HFF-Myc (cell line): ENCODE data around the gene TDRKH.

Experiments used
- DNase-seq: peaks from one replicate; pipeline ENCODE4 v3.0.0-alpha.2; 2011; ENCODE audit warnings: low read depth; ENCODE audit errors: extremely low read depth
- H3K4me3 ChIP-seq: replicated peaks from 2 replicates; pipeline ENCODE4 v1.5.1; 2011; ENCODE audit warnings: low read depth, mild to moderate bottlenecking, control low read depth, low read length
- TF ChIP-seq, protein P1 (sequence below): IDR thresholded peaks from 2 replicates; pipeline ENCODE4 v1.5.1; 2012; ENCODE audit warnings: mild to moderate bottlenecking, low read depth, low read length, control low read depth; ENCODE audit errors: missing control alignments

Gene TDRKH

DNA sequence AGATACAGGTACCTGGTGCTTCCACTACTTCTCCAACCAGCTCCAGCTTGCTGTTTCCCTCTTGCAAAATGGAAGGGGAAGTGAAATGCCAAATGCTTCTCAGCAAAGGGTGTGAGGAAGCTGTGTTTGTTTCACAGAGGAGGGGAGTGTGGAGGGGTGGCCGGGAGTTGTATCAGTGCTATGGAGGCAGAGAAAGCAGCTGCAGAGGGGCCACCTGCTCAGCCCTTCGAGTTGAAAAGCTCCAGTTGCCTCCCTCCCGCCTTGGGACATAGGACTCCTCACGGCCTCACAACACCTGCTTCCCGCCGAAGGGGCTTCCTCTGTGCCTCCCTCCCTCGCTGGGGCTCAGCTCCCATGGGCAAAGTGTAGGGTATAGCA, 27.0 kb upstream of the TDRKH start:
- H3K4me3 ChIP-seq, result no peak overlapping the region
- no peak for DNase-seq
- TF ChIP-seq, protein P1, sequence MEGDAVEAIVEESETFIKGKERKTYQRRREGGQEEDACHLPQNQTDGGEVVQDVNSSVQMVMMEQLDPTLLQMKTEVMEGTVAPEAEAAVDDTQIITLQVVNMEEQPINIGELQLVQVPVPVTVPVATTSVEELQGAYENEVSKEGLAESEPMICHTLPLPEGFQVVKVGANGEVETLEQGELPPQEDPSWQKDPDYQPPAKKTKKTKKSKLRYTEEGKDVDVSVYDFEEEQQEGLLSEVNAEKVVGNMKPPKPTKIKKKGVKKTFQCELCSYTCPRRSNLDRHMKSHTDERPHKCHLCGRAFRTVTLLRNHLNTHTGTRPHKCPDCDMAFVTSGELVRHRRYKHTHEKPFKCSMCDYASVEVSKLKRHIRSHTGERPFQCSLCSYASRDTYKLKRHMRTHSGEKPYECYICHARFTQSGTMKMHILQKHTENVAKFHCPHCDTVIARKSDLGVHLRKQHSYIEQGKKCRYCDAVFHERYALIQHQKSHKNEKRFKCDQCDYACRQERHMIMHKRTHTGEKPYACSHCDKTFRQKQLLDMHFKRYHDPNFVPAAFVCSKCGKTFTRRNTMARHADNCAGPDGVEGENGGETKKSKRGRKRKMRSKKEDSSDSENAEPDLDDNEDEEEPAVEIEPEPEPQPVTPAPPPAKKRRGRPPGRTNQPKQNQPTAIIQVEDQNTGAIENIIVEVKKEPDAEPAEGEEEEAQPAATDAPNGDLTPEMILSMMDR, result no peak

DNA sequence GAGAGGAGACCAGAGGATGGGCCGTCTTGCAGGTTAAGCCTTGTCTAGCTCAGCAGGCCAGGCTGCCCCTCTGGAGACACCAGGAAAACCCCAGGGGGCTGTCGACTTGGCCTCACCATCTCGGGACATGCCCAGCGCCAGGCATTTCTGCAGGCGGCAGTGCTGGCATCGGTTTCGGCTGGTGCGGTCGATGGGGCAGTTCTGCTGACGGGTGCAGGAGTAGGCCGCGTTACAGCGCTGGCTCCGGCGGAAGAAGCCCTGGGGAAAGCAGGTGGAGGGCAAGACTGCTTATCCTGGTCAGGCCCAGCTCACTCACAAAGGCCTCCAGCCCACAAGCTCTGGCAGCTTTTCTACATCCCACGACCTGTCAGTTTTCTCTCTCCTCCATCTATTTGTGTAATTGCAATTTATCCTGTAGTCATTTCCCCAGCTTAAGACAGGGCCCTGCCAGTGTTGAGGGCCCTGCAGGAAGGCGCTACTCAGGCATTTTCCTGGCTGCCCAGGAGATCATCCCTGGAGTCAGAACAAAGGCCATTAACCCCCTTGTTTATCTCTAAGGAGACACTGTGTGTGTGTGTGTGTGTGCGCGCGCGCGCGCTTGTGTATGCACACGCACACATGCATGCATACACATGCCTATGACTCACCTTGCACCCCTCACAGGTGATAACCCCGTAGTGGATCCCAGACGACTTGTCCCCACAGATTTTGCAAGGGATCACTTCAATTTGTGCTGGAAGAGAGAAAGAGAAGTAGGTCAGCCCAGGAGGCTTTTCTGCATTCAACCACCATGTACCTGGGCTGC, 26.4 kb upstream of the TDRKH start:
- no peak overlapping the region for H3K4me3 ChIP-seq
- TF ChIP-seq, protein P1, result no peak
- DNase-seq, result no peak

DNA sequence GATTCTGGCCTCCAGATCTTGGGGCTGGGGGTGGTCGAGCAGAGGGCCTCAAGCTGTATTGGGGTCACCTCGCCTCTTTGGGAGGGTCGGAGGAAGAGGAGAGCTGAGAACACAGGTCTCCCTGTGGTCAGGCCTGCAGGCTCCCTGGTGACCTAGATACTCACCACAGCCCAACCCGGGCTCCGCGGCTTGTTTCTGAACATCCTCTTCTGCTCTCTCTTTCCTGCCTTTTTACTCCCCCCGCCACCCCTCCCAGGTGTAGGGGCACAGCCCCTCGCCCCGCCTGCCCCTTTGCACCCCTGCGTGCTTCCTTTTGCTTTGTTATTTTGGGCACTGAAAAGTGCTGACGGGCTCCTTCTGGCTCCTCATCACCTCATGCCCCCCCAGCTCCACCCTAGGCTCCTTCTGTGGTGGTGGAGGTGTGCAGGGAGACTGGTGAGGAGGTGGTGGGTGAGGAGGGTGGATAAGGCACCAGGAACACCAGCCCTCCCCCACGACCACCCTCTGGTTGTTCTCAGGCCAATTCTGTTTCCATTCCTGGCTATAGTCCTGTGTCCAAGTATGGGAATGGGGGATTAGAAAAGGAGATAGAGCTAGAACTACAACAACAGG, 25.5 kb upstream of the TDRKH start:
- H3K4me3 ChIP-seq, result no peak overlapping the region
- TF ChIP-seq, protein P1, result no peak
- DNase-seq, result no peak

DNA sequence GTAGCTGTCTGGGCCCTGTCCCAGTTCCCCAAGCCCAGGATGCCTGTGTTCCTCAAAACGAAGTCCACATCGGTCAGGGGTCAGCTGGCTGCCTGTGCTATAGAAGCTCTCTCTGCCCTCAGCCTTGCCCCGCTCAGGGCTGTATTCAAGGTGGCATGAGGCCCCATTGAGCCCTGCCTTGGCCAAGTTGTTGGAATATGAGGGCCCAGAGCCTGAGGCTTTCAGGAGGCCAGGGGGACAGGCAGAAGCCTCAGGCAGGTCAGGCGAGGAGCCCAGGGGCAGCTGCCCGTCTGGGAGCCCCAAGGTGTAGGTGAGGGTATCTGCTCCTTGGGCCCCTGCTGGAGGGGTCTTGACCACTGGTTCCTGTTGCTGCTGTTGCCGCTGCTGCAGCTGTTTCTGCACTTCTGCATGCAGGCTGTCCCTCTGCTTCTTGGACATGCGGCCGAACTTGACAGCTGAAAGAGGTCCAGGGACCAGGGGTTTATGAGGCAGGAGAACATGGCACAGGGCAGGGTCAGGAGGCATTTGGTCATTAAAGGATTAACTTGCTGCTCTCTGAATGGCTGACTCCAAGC, 24.8 kb upstream of the TDRKH start:
- TF ChIP-seq, protein P1, result no peak
- no peak overlapping the region for H3K4me3 ChIP-seq
- no peak for DNase-seq

DNA sequence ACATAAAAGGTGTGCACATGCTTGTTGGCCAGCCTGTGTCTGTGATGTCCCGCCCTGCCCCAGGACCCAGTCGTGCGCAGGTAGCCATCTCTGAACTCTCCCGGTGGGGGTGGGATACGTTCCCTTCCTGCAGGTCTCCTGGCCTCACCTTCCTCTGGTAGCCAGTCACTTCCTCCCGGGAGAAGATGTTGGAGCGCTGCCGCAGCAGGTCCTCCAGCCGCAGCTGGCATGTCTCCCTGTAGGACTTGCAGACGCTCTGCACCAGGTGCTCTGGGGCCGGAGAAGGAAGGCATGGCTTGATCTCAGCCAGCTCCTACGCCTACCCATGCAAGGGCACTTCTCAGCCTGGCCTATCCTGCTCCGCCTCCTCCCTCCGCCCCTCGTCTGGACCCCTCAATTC, 24.1 kb upstream of the TDRKH start:
- no peak for DNase-seq
- TF ChIP-seq, protein P1, result no peak
- H3K4me3 ChIP-seq, result no peak overlapping the region

DNA sequence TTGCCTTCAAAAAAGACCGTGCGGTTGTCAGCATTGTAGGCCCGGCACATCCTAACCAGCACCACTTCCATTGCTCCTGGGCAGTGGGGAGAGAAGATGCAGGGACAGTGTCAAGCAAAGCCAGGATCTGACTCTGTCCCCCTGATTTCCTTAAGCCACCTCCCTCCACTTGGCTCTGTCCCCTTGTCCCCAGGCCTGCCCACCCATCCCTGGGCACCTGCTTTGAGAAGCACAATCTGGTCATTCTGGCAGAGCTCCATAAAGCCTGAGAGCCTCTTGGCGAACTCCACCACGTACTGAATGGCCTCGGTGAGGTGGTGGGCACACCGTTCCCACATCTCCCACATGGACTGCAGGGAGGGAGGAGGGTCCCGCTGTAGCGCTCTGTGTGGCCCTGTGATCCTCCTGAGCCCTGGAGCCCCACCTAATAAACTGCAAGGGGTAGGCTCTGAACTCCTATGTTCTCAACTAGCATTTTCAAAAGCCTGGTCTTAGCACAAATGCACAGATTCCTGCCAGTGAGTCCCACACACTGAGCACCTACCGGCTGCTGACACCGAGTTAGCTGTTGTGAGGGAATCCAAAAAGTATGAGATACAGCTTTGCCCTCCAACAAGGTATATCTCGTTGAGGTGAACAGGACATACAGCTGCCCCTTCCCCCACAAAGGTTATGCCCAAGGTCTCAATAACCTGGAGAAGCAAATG, 23.1 kb upstream of the TDRKH start:
- no peak for DNase-seq
- H3K4me3 ChIP-seq, result no peak overlapping the region
- TF ChIP-seq, protein P1, result no peak
